ENCODE data around the gene WFIKKN2.
A peak's percentile ranks its signal among the peaks of the same experiment; 100 is the strongest.

The WFIKKN2 gene

DNA sequence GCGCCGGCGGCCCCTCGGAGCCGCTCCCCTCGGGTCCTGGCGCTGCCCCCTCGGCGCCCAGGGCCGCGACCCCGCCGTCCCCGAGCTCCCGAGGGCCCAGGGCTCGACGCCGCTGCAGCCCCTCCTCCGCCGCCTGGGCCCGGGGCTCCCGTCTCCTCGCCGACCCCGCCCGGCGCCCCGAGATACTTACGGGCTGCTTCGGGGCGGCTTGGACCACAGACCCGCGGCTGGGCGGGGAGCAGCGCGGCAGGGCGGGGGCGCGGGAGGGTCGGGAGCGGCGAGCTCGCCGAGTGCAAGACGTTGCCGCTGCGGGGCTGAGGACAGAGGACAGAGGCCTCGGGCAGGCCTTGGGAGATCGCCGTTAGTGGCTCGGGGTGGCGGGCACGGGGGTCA lies 30.5 kb downstream of the WFIKKN2 start:
- TF ChIP-seq, protein P1, sequence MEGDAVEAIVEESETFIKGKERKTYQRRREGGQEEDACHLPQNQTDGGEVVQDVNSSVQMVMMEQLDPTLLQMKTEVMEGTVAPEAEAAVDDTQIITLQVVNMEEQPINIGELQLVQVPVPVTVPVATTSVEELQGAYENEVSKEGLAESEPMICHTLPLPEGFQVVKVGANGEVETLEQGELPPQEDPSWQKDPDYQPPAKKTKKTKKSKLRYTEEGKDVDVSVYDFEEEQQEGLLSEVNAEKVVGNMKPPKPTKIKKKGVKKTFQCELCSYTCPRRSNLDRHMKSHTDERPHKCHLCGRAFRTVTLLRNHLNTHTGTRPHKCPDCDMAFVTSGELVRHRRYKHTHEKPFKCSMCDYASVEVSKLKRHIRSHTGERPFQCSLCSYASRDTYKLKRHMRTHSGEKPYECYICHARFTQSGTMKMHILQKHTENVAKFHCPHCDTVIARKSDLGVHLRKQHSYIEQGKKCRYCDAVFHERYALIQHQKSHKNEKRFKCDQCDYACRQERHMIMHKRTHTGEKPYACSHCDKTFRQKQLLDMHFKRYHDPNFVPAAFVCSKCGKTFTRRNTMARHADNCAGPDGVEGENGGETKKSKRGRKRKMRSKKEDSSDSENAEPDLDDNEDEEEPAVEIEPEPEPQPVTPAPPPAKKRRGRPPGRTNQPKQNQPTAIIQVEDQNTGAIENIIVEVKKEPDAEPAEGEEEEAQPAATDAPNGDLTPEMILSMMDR (IDR thresholded peaks at IDR 0.05; ENCODE audit: insufficient read depth, low read depth, low read length, missing control alignments): no peak
- H3K4me3 ChIP-seq (ENCODE audit: low read length): peak overlapping the region; percentile 98
- DNase-seq (ENCODE audit: low read depth): no peak

DNA sequence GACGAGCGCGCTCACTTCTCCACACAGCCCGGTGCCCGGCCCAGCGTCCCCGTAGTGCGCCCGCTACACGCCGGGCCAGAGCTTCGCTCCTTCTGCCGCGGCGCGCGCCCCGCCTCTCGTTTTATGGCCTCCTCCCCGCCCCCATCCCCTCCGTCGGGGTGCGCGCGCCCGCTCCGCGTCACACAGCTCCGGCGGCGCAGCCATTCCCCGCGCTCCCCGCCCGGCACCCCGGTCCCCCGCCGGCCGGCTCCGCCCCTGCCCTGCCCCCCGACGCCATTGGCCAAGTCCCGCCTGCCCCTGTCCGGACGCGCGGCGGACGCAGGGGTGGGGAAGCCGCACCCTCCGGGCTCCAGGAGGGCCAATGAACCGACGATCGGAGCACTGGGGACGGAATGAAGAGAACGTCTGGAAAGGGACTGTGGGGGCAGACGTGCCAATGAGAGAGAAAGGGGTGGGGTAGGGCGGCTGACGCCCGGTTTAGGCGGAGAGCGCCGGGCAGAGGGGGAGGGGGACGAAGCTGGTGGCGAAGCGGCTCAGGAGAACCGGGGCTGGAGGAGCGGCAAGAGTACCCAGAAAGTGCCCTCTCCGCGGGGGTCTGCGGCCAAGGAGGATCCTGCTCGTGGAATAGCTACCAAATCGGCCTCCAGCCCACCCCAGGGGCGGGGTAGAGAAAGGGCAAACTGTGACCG lies 31.0 kb downstream of the WFIKKN2 start, which contains the start of gene TOB1:
Gene TOB1 (minus strand): TSS at position 94 of the 689 bp plus-strand sequence. CDS start 2,337 bp downstream, outside the sequence.
- peak; percentile 98 for DNase-seq (ENCODE audit: low read depth)
- H3K4me3 ChIP-seq (ENCODE audit: low read length): peak within 1 kb of the TSS; percentile 98
- TF ChIP-seq, protein P1 (IDR thresholded peaks at IDR 0.05; ENCODE audit: insufficient read depth, low read depth, low read length, missing control alignments): no peak

DNA sequence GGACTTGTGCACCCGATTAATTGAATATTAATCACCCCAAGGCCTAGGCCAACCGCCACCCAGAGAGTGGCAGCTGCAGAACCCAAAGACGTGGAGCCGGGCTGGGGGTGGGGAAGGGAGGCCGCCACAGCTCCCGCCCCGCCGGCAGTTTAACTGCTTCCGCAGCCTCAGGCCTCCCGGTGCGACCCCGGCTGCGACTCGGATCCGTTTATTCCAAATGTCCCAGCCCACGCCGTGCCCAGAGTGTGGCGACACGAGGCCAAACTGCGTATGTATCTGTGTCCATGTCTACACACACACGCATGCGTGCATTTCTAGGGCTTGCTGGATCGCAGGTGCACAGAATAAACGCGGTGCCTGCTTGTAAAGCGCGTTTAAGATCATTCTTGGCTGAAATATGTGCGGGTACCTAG lies 31.6 kb downstream of the WFIKKN2 start:
- TF ChIP-seq, protein P1 (IDR thresholded peaks at IDR 0.05; ENCODE audit: insufficient read depth, low read depth, low read length, missing control alignments): no peak
- H3K4me3 ChIP-seq (ENCODE audit: low read length): peak overlapping the region; percentile 74
- DNase-seq (ENCODE audit: low read depth): no peak

DNA sequence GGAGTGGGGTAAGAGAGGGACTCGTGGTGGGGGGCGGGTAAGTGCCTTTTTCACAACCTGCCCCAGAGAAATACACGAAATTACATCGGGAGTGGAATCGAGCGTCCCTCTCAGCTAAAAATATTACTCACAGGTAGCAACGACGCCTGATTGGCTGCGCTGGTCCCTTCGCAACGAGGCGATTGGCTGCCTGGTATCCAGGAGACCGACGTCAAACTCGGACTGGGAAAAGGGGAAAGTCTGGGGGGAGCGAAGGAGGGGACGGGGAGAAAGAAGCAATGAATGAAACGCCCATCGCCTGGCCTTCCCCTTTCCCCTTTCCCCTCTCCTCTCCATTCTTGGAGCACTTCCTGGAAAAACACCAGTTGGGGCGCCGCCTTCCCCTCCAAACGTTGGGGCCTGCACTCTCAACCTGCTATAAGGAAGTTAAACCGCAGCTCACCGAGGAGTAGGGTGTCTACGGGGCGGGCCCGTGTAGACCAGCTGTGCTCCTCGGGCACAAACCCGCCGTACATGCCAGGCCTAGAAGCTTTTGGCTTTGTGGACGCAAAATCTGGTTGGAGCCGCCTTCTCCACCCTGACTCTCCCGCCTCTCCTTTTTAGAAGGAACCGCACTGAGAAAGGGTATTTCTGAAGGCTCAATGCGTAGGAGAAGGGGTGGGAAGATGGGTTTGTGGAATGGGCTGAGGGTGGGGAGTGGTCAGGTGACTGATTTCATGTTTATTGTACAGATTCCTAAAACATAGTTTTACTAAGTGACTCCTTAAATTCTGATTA lies 32.2 kb downstream of the WFIKKN2 start:
- TF ChIP-seq, protein P1 (IDR thresholded peaks at IDR 0.05; ENCODE audit: insufficient read depth, low read depth, low read length, missing control alignments): no peak
- peak; percentile 97 for DNase-seq (ENCODE audit: low read depth)
- peak overlapping the region; percentile 74 for H3K4me3 ChIP-seq (ENCODE audit: low read length)

DNA sequence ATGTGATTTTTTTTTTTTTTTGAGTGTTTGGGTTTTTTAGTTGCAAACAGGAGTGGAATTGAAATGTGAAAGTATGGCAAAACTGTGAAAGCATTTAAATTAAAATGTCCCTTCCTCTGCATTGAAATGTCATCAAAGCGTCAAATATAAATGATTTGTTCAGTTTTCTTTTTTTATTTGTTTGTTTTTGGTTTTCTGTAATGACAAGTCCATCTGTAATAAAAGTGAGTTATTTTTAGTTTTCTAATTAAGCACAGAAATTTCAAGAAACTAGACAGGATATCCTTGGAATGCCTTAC lies 32.7 kb downstream of the WFIKKN2 start:
- no peak for DNase-seq (ENCODE audit: low read depth)
- H3K4me3 ChIP-seq (ENCODE audit: low read length): peak overlapping the region; percentile 74
- TF ChIP-seq, protein P1 (IDR thresholded peaks at IDR 0.05; ENCODE audit: insufficient read depth, low read depth, low read length, missing control alignments): no peak

DNA sequence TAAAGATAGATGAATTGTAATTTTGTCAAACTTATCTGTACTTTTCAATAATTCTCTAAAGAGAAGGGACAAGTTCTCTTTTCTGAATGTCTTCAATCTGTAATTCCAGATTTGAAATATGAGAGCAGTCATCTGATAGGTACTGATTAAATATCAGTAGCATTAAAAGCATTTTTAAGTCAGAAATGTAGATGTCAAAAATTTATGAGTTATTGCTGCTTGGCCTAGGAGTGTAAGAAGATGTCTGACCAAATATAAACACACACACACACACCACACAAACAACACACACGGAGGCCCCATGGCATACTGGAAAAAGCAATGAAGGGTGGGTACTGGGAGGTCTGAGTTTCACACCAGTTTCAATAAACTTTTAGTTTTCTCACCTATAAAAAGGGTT lies 33.2 kb downstream of the WFIKKN2 start:
- no peak for DNase-seq (ENCODE audit: low read depth)
- peak overlapping the region; percentile 74 for H3K4me3 ChIP-seq (ENCODE audit: low read length)
- TF ChIP-seq, protein P1 (IDR thresholded peaks at IDR 0.05; ENCODE audit: insufficient read depth, low read depth, low read length, missing control alignments): no peak

Measured in epithelial cell of esophagus (primary cell).